PC-9 (cell line): ENCODE data around the gene EML5.

Source experiments
- EZH2 ChIP-seq: fragments of 200-600 bp; sonication (generic); IDR thresholded peaks from 2 replicates; pipeline ENCODE4 v1.8.0; 2017; ENCODE audit warnings: antibody characterized with exemption, low read depth
- TF ChIP-seq, protein P1 (sequence below): fragments of 200-600 bp; sonication (generic); conservative IDR thresholded peaks from 2 replicates; pipeline ENCODE4 v1.6.1; 2017; ENCODE audit warnings: mixed run types, antibody characterized with exemption, mild to moderate bottlenecking, moderate library complexity

- TF ChIP-seq, protein P1, sequence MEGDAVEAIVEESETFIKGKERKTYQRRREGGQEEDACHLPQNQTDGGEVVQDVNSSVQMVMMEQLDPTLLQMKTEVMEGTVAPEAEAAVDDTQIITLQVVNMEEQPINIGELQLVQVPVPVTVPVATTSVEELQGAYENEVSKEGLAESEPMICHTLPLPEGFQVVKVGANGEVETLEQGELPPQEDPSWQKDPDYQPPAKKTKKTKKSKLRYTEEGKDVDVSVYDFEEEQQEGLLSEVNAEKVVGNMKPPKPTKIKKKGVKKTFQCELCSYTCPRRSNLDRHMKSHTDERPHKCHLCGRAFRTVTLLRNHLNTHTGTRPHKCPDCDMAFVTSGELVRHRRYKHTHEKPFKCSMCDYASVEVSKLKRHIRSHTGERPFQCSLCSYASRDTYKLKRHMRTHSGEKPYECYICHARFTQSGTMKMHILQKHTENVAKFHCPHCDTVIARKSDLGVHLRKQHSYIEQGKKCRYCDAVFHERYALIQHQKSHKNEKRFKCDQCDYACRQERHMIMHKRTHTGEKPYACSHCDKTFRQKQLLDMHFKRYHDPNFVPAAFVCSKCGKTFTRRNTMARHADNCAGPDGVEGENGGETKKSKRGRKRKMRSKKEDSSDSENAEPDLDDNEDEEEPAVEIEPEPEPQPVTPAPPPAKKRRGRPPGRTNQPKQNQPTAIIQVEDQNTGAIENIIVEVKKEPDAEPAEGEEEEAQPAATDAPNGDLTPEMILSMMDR: no peak
- no peak for TF ChIP-seq EZH2
These were observed 27.6 kb downstream of the EML5 start for GRCh38 chr14:88765130-88765529.
